ENCODE results near the gene CCDC59. TPM values are rescaled to one million over a fixed set of nuclear protein-coding genes. Genes with fewer than 3 reads are reported as not detected.
A peak's percentile ranks its signal among the peaks of the same experiment; 100 is the strongest.

The CCDC59 gene
- total and polyA plus RNA-seq, 9 of the 15 experiments (the other 6 are each of a cell fraction or from before 2014, with no cell fraction given): 34.0 to 186 (median 119) TPM

- peak; percentile 75; the same call in 1 of the 2 replicates for TF ChIP-seq PML (IDR thresholded peaks at IDR 0.05; ENCODE audit: low read length)
- peak in 1 of 2 experiments; percentile 38; a peak in 1 of 4 replicates for TF ChIP-seq ZNF318 (IDR thresholded peaks at IDR 0.05; ENCODE audit: borderline replicate concordance in 1 of 2, low read depth in 1 of 2)
- TF ChIP-seq ZNF511 (CRISPR knock-in tag; IDR thresholded peaks at IDR 0.05): no peak; the same call in 1 of the 2 replicates
- no peak for TF ChIP-seq GATAD2B (IDR thresholded peaks at IDR 0.05; ENCODE audit: borderline replicate concordance)
- no peak for TF ChIP-seq GABPB2 (CRISPR knock-in tag; conservative IDR thresholded peaks at IDR 0.05)
- no peak for TF ChIP-seq PTTG1 (tag; IDR thresholded peaks at IDR 0.05; ENCODE audit: low read depth)
- peak; percentile 100 for TF ChIP-seq LCOR (CRISPR knock-in tag; IDR thresholded peaks at IDR 0.05)
- no peak; the same call in 1 of the 2 replicates for TF ChIP-seq ZNF609 (CRISPR knock-in tag; IDR thresholded peaks at IDR 0.05; ENCODE audit: borderline replicate concordance)
- no peak for TF ChIP-seq SREBF1 (IDR thresholded peaks at IDR 0.05; ENCODE audit: borderline replicate concordance, low read depth, low read length)
- TF ChIP-seq ZNF134 (CRISPR knock-in tag; conservative IDR thresholded peaks at IDR 0.05): no peak
- peak; percentile 65; the same call in 1 of the 2 replicates for TF ChIP-seq TEAD2 (tag; IDR thresholded peaks at IDR 0.05)
- TF ChIP-seq ZNF76 (CRISPR knock-in tag; IDR thresholded peaks at IDR 0.05; ENCODE audit: borderline replicate concordance): no peak
Observed at GRCh38 chr12:82358200-82359114, at the start of gene CCDC59, which contains the start of gene METTL25 (continued).
